SU-DHL-6 (cell line): ENCODE results near the gene FBXW4.

ENCODE experiments used
- H2AFZ ChIP-seq: fragments of 200-600 bp; sonication (generic); 2 replicates; pipeline ENCODE4 v1.6.1; 2014; ENCODE audit warnings: low read depth, mild to moderate bottlenecking, moderate library complexity, mixed read lengths, antibody characterized with exemption, low read length; ENCODE audit not compliant: severe bottlenecking
- H3F3A ChIP-seq: fragments of 200-600 bp; shearing (Covaris generic); 2 replicates; pipeline ENCODE4 v1.6.0; 2016; ENCODE audit warnings: antibody characterized with exemption, mild to moderate bottlenecking; ENCODE audit not compliant: insufficient read depth
- H3K27ac ChIP-seq: fragments of 200-600 bp; sonication (generic); 2 replicates; pipeline ENCODE4 v1.5.1; 2016; ENCODE audit warnings: low read depth, mild to moderate bottlenecking, low read length, moderate library complexity, mixed read lengths
- H3K27me3 ChIP-seq: fragments of 200-600 bp; sonication (generic), shearing (Covaris generic); 2 replicates; pipeline ENCODE4 v1.6.0; 2014; ENCODE audit warnings: mild to moderate bottlenecking, low read length
- H3K36me3 ChIP-seq: fragments of 200-600 bp; sonication (generic); 2 replicates; pipeline ENCODE4 v1.6.1; 2014; ENCODE audit warnings: mild to moderate bottlenecking, low read length, mixed read lengths
- H3K4me2 ChIP-seq: fragments of 300-600, 200-600 bp; shearing (Covaris generic), sonication (generic); 2 replicates; pipeline ENCODE4 v1.6.0; 2014; ENCODE audit warnings: low read length, low read depth, mild to moderate bottlenecking; ENCODE audit not compliant: poor library complexity, severe bottlenecking
- H3K4me3 ChIP-seq: fragments of 200-600 bp; sonication (generic); 2 replicates; pipeline ENCODE4 v1.5.1; 2014; ENCODE audit warnings: antibody characterized with exemption, low read length, mild to moderate bottlenecking, mixed read lengths; ENCODE audit not compliant: insufficient read depth, poor library complexity, severe bottlenecking
- H3K79me2 ChIP-seq: fragments of 200-600 bp; sonication (generic); 2 replicates; pipeline ENCODE4 v1.6.1; 2014; ENCODE audit warnings: mild to moderate bottlenecking, low read length, moderate library complexity; ENCODE audit not compliant: insufficient read depth
- H3K9ac ChIP-seq: fragments of 200-600 bp; sonication (generic); 2 replicates; pipeline ENCODE4 v1.7.0; 2014; ENCODE audit warnings: mild to moderate bottlenecking, low read length
- H3K9me2 ChIP-seq: fragments of 200-600 bp; sonication (generic); replicated peaks from 2 replicates; pipeline ENCODE4 v1.6.1; 2014; ENCODE audit warnings: low read length; ENCODE audit not compliant: insufficient read depth
- H3K9me3 ChIP-seq: fragments of 200-600 bp; sonication (generic); 2 replicates; pipeline ENCODE4 v1.6.1; 2014; ENCODE audit warnings: low read length, mixed read lengths; ENCODE audit not compliant: insufficient read depth
- H4K20me1 ChIP-seq: fragments of 200-600 bp; sonication (generic); 2 replicates; pipeline ENCODE4 v1.6.1; 2014; ENCODE audit warnings: low read depth, mild to moderate bottlenecking, antibody characterized with exemption, low read length, moderate library complexity, mixed read lengths
- CTCF ChIP-seq: fragments of 200-600 bp; sonication (generic); IDR thresholded peaks from one replicate; pipeline ENCODE4 v1.5.1; 2017; ENCODE audit warnings: antibody characterized with exemption, mild to moderate bottlenecking, low read length, moderate library complexity; ENCODE audit not compliant: insufficient read depth, poor library complexity, severe bottlenecking
- EZH2phosphoT487 ChIP-seq: fragments of 200-600 bp; sonication (generic), shearing (Covaris generic); conservative IDR thresholded peaks from 2 replicates; pipeline ENCODE4 v1.6.1; 2018; ENCODE audit warnings: mild to moderate bottlenecking, antibody characterized with exemption, low read length, moderate library complexity, mixed read lengths

The FBXW4 gene

GRCh38 chr10:101690461-101690860 is 4.5 kb downstream of the FBXW4 start:
- peaks cover 62% of the 10 kb centered on the region for H3K79me2 ChIP-seq
- no peaks in the 10 kb centered on the region for H3K27me3 ChIP-seq
- no peaks in the 10 kb centered on the region for H3K9me2 ChIP-seq
- no peaks in the 10 kb centered on the region for H3K9me3 ChIP-seq
- TF ChIP-seq CTCF: no peak
- H3K9ac ChIP-seq: no peak overlapping the region
- H3K27ac ChIP-seq: no peak overlapping the region
- no peak overlapping the region for H3K4me3 ChIP-seq
- H3K36me3 ChIP-seq: no peaks in the 10 kb centered on the region
- H3F3A ChIP-seq: peaks cover 2% of the 10 kb centered on the region
- H3K4me2 ChIP-seq: no peak overlapping the region
- 0 out of 2 replicates have a peak, but pooled peaks cover 7% of the 10 kb centered on the region for H4K20me1 ChIP-seq
- H2AFZ ChIP-seq: no peak overlapping the region

- H3F3A ChIP-seq: no peaks in the 10 kb centered on the region; the same call in 1 of the 2 replicates
- no peaks in the 10 kb centered on the region for H3K9me3 ChIP-seq
- H4K20me1 ChIP-seq: 0 out of 2 replicates have a peak, but pooled peaks cover 7% of the 10 kb centered on the region
- no peaks in the 10 kb centered on the region for H3K27me3 ChIP-seq
- no peak overlapping the region for H3K27ac ChIP-seq
- no peak overlapping the region for H2AFZ ChIP-seq
- H3K36me3 ChIP-seq: no peaks in the 10 kb centered on the region
- H3K9me2 ChIP-seq: no peaks in the 10 kb centered on the region
- H3K9ac ChIP-seq: no peak overlapping the region
- TF ChIP-seq CTCF (no peak), EZH2phosphoT487 (no peak)
- H3K79me2 ChIP-seq: peaks cover 63% of the 10 kb centered on the region
- no peak overlapping the region for H3K4me3 ChIP-seq
- no peak overlapping the region for H3K4me2 ChIP-seq
Observed at GRCh38 chr10:101687071-101687658, 7.8 kb downstream of the FBXW4 start.

GRCh38 chr10:101686133-101686925 is 8.6 kb downstream of the FBXW4 start:
- Histone ChIP-seq H3K27ac (no peak overlapping the region), H3K27me3 (no peaks in the 10 kb centered on the region), H3K9me2 (no peaks in the 10 kb centered on the region), H3K36me3 (no peaks in the 10 kb centered on the region), H3K79me2 (peaks cover 56% of the 10 kb centered on the region), H4K20me1 (0 out of 2 replicates have a peak, but pooled peaks cover 3% of the 10 kb centered on the region), H3K9me3 (no peaks in the 10 kb centered on the region), H2AFZ (no peak overlapping the region), H3F3A (no peaks in the 10 kb centered on the region; the same call in 1 of the 2 replicates), H3K4me2 (no peak overlapping the region), H3K9ac (no peak overlapping the region), H3K4me3 (no peak overlapping the region)
- TF ChIP-seq EZH2phosphoT487: no peak
- TF ChIP-seq CTCF: no peak
